OCI-M1 (cell line): ENCODE results near the gene VCL.
"Not testable (repeated sequence)": the region's sequence is repeated elsewhere in the genome, so short reads cannot be mapped to it uniquely, and the experiment has no call there.

Source experiments
- DNase-seq: peaks from one replicate; lab custom pipeline; 2025; lab: John Stamatoyannopoulos, UW

Gene VCL

DNA sequence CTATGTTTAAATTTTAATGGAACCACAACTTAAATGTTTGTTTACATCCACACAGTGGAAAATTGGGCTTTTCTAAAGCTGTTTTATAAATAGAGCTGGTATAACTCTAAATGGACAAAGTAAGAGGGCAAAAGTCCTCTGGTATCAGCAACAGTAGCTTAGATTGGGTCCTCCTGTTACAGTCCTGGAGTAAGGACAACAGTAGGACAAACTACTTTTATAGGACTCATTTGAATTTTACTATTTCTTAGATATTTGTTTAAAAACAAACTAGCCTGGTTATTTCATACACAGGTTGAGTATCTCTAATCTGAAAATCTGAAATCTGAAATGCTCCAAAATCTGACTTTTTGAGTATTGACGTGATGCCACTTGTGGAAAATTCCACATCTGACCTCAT is 8.4 kb downstream of the VCL start:
- DNase-seq = no peak

GRCh38 chr10:74008212-74008731 is 10.4 kb downstream of the VCL start:
- DNase-seq = peak; percentile 83

DNA sequence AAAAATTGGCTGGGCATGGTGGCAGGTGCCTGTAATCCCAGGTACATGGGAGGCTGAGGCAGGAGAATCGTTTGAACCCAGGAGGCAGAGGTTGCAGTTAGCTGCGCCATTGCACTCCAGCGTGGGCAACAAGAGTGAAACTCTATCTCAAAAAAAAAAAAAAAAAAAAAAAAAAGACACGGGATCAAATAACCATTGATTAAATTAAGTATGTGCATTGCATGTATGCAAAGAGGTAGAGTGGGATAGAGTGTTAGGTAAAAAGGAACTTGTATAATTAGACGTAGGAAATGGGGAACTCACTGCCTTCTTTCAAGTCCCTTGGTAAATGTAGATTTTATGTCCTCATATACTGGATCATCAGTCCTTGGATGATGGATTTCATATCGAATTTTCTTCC is 13.1 kb downstream of the VCL start:
- DNase-seq = peak; percentile 60

DNA sequence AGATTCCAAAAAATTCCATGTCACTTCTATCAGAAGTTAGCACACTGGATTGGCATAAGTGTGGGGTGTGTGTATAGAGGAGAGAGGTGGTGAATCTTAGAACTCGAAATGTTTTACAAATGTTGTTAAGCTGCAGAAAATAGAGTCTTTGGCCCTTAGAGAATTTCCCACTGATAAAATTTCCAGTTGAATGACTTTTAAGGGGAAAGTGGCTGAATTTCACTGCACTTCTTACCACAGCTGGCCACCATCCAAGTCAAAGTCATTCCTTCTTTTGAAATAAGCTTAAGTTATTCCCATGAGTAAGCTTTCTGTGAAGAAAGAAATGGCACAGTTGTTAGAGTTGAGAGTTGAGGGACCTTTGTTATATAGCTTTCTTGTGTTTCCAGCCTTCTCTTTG is 13.9 kb downstream of the VCL start:
- DNase-seq = peak; percentile 89

- DNase-seq = peak; percentile 32
These were observed 14.6 kb downstream of the VCL start for GRCh38 chr10:74012480-74012879.

DNA sequence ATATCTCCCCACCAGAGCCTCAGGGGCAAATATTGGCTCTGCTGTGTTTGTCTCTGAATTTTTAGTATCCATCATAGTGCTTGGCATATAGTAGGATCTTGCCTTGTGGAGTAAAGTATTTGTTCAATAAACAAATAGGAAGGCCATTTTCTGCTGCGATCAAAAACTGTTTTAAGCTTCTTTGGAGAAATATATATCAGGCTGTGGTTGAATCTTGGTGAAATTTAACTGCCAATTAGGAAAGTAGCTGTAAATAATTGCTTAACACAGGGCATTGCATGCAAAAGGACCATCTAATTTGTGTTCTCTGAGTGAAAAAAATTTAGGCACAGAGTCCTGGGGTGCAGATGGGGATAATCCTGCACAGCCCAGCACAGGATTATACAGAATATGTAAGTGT is 15.1 kb downstream of the VCL start:
- no peak for DNase-seq

- DNase-seq = not testable (repeated sequence)
These were observed 16.7 kb downstream of the VCL start for GRCh38 chr10:74014574-74014973.

DNA sequence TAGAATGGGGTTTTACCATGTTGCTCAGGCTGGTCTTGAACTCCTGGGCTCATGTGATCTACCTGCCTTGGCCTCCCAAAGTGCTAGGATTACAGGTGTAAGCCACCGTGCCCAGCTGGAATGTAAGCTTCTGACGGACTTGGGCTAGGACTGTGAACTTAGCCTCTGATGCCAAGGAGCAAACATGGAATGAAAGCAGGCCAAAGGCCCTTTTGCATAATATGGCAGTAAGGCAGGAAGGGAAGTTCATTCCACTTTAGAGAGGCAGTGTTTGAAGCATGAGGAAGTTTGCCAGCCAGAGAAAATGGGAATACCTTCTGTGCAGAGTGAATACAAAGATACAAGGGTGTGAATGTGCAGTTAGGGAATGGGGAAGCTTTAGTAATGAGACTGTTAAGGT is 20.3 kb downstream of the VCL start:
- DNase-seq = no peak

DNA sequence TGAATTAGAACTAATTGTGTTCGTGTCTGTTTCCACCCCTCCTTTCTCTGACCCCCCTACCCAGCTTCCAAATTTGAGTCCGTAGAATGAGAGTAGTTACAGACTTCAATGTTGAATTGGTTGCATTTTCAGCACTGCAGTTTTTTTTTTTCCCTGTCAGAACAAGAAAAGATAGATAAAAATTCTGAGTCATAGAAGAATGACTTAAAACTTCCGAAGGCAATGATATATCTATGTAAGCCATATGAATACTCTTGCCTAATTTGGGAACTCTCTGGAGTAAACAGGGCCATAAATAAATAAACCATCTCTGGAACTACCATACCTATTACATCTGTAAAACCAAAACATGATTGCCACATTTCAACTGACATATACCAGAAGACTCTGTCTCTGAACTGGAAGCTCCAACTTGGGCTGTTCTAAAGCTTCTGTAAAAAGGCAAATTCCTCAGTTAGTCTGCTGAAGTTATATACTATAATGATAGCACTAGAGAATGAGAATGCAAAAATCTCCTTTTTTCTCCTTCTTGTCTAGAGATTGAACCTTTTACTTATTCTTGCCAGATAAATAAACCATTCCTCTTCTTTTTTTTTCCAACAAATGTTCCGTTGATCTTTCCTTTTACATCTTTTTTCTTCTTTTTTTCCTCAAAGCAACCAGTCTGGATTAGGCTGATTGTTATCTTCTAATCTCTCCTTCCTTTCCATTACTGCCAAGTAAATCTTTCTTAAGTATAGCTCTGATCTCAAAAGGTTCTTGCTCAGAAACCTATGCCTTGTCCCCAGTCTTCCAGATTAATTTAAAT is 23.5 kb downstream of the VCL start:
- DNase-seq = peak; percentile 95

DNA sequence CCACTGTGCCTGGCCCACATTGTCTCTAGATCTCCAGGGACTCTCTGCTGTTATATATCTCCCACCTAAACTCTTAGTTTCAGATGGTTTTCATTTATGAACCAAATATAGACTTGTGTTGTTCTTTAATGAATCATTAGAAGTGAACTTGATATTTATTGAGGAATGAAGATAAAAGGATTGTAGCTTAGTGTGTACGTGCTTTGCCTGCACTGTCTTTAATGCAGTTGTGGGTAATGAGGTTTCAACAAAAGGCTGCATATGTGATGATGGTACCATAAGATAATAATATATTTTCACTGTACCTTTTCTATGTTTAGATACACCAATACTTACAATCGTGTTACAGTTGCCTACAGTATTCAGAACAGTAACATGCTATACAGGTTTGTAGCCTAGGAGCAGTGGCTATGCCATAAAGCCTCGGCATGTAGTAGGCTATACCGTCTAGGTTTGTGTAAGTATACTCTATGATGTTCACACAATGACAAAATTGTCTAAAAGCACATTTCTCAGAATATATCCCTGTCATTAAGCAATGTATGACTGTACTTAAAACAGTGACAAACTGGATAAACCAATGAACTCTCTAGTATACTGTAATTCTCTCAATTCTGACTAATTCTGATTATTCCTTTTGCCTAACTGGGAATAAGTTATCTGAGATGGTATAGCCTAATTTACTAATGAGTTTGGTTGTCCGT is 25.2 kb downstream of the VCL start:
- no peak for DNase-seq

- no peak for DNase-seq
These were observed 26.7 kb downstream of the VCL start for GRCh38 chr10:74024600-74024999.

DNA sequence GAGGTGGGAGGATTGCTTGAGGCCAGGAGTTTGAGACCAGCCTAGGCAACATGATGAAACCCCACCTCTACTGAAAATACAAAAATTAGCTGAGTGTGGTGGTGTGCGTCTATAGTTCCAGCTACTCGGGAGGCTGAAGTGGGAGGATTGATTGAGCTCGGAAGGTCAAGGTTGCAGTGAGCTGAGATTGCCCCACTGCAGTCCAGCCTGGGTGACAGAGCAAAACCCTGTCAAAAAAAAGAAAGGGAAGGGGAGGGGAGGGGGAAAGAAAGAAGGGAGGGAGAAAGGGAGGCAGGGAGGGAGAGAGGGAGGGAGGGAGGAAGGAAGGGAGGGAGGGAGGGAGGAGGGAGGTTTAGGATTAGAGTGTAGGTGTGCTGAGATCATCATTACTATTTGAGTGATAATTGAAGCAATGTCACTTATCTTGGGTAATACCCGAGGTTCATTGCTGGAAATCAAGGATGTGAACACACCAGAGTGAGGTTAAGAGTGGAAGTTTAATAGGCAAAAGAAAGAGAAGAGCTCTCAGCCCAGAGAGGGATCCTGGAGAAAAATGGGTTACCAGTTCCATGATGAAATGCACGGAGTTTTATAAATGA is 27.6 kb downstream of the VCL start:
- DNase-seq = peak; percentile 24

DNA sequence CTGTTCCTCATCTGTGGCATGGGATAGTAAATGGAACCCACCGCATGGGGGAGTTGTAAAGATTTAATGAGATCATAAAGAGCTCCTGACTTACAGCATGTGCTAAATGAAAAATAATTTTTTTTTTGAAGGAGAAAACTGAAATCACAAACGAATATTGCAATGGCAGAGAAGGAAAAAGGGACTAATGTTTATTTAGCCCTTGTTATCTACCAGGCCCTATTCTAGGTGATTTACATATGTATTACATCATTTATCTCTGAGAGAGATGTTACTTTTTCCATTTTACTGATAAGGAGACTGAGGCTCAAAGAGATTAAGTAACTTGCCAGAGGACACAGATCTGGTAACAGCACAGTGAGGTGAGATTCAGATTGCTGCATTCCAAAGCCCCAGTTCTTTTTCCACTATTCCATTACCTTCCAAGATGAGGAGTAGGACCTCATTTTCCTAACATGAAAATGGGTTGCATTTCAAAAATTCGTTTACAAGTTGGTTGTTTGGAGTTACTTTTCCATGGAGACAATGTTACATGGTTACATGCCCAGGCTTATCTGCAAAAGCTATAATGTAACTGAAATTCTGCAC is 28.6 kb downstream of the VCL start:
- DNase-seq = peak; percentile 73

DNA sequence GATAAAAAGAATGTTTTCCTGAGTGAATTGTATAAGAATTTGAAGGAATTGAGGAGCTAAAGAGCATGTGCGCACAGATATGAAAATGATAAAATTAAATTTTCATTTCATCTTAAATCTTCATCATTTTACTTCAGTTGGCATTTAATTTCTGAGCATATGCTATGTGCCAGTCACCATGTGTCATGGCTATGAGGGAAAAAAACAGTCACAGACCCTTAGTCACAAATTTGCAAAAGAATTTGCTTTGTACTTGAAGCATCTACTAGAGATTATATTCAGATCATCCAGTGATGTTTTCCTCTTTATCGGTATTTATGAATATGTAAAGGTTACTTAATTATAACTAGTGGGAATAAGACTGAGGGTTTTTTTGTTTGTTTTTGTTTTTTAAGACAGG is 29.8 kb downstream of the VCL start:
- DNase-seq = no peak

DNA sequence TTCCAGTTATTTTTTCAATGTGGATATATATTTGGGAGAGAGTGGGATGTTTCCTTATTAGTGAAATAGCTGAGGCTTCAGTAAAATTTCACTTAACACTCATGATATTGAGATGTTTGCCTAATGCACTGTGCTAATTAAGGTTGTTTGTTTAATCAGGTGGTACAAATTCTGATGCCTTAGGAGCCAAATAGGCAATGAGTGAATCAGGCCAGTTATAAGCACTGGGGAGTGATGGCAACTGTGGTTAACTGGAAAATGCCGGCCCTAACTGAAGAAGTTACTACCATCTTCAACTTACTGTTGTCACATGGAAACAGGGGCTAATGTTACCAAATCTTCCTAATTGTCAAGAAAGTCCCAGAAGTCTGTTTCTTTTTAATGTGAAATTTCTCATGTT is 32.0 kb downstream of the VCL start:
- no peak for DNase-seq

DNA sequence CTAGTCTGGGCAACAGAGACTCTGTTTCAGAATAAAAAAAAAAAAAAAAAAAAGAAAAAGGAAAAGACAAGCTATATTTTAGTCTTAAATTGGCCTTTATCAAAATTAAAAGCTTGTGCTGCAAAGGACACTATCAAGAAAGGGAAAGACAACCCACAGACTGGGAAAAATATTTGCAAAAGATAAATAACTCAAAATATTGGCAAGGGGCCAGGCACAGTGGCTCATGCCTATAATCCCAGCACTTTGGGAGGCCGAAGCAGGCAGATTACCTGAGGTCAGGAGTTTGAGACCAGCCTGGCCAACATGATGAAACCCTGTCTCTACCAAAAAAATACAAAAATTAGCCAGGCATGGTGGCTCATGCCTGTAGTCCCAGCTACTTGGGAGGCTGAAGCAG is 34.3 kb downstream of the VCL start:
- DNase-seq = not testable (repeated sequence)

GRCh38 chr10:74032900-74033655 is 35.2 kb downstream of the VCL start:
- DNase-seq = no peak

DNA sequence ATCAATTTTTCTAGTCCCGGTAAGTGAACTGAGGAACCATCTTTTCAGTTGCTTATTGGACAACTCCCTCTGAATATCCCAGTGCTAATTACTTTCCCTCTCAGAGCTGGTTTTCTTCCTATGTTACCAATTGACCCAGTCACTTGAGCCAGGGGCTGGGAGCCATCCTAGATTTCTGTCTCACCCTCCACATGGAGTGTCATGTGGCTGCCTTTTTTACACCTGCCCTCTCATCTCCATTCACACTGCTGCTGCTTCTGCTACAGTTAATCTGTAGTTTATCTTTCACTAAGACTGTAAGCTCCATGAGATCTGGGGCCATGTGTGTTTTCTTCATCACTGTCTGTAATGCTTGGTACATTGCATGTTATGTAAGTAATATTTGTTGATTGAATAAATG is 35.8 kb downstream of the VCL start:
- DNase-seq = no peak

GRCh38 chr10:74034301-74034700 is 36.4 kb downstream of the VCL start:
- DNase-seq = no peak

GRCh38 chr10:74035303-74035702 is 37.4 kb downstream of the VCL start:
- DNase-seq = peak; percentile 67

DNA sequence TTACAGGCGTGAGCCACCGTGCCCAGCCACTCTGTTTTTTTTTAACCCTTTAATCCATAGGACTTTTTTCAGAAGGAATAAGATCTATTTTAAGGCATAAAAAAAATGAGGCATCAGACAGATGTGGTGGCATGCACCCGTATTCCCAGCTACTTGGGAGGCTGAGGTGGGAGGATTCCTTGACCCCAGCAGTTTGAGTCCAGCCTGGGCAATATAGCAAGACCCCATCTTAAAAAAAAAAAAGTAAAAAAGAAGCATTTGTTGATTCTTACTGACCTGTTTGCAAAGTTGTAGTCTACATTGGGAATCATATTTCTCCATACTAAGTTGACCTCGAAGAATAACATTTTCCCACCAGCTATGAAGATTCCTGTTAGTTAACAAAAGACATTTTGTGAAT is 38.6 kb downstream of the VCL start:
- no peak for DNase-seq
